B cell (primary cell): Measurements from ENCODE around the gene NOTCH1. TPM values are rescaled to one million over a fixed set of nuclear protein-coding genes. Genes with fewer than 3 reads are reported as not detected.

Experiments used
- ATAC-seq: fragments of 200-7000 bp; cut with Tn5 transposase; one replicate; pipeline ENCODE4 v1.10.0; 2021; ENCODE audit warnings: low read depth, mild to moderate bottlenecking, moderate number of reproducible peaks, moderate library complexity
- CTCF ChIA-PET: fragments of 350-600 bp; sonication (Branson Sonifier 250); formaldehyde crosslinking; loops from one replicate; lab custom pipeline; 2021; ENCODE audit warnings: antibody characterized with exemption, inconsistent platforms; lab: Charles Lee
- POLR2A ChIA-PET: fragments of 350-600 bp; sonication (Branson Sonifier 250); formaldehyde crosslinking; loops from one replicate; lab custom pipeline; 2021; ENCODE audit warnings: antibody characterized with exemption; lab: Charles Lee
- DNase-seq: peaks from one replicate; pipeline ENCODE4 v3.0.0; 2013
- H2AFZ ChIP-seq: 2 replicates; pipeline ENCODE4 v1.6.1; 2012; ENCODE audit warnings: mild to moderate bottlenecking, low read depth, low read length; ENCODE audit not compliant: insufficient read depth, poor library complexity, severe bottlenecking
- H3K27ac ChIP-seq, 2 donors: 1 replicate in 1 of 2; 2 replicates in 1 of 2; pipeline ENCODE4 v1.5.1; 2012 to 2013; ENCODE audit warnings: low read length in 2 of 2, mild to moderate bottlenecking in 2 of 2, moderate library complexity in 1 of 2
- H3K27me3 ChIP-seq, 4 experiments: fragments of 200-600 bp in 1 of 4; sonication (generic) in 1 of 4; replicated peaks in 1 of 4; 1 replicate in 2 of 4; 2 replicates in 2 of 4; pipeline versions ENCODE4 v1.6.1 to v1.7.0; 2013 to 2016; ENCODE audit warnings: low read length in 3 of 4, mild to moderate bottlenecking in 2 of 4, mixed read lengths in 1 of 4, moderate library complexity in 1 of 4; ENCODE audit not compliant: insufficient read depth in 4 of 4, control insufficient read depth in 3 of 4; ENCODE audit errors: control extremely low read depth in 1 of 4
- H3K36me3 ChIP-seq, 2 experiments: replicated peaks in 1 of 2; 1 replicate in 1 of 2; 2 replicates in 1 of 2; pipeline versions ENCODE4 v1.6.1 to v1.7.1; 2013; ENCODE audit warnings: low read length in 1 of 2; ENCODE audit not compliant: insufficient read depth in 2 of 2, control insufficient read depth in 1 of 2; ENCODE audit errors: control extremely low read depth in 1 of 2, extremely low read depth in 1 of 2
- H3K4me1 ChIP-seq, 2 donors: fragments of 200-600 bp in 1 of 2; sonication (generic) in 1 of 2; 1 replicate in 1 of 2; 2 replicates in 1 of 2; pipeline versions ENCODE4 v1.5.1 to v1.6.1; 2013 to 2017; ENCODE audit warnings: low read length in 2 of 2; ENCODE audit not compliant: control insufficient read depth in 2 of 2, insufficient read depth in 2 of 2
- H3K4me2 ChIP-seq: replicated peaks from 2 replicates; pipeline ENCODE3; 2012; ENCODE audit warnings: mild to moderate bottlenecking, low read depth, low read length; ENCODE audit not compliant: poor library complexity, severe bottlenecking
- H3K4me3 ChIP-seq, 5 experiments: fragments of 200-600 bp in 1 of 5; sonication (generic) in 1 of 5; 1 replicate in 3 of 5; 2 replicates in 2 of 5; pipeline versions ENCODE4 v1.5.1 to v1.7.0; 2011 to 2016; ENCODE audit warnings: low read length in 4 of 5, mild to moderate bottlenecking in 4 of 5, low read depth in 2 of 5, control low read depth in 1 of 5, moderate library complexity in 1 of 5; ENCODE audit not compliant: insufficient read depth in 1 of 5; ENCODE audit errors: control extremely low read depth in 1 of 5, extremely low read depth in 1 of 5
- H3K79me2 ChIP-seq: fragments of 200-600 bp; sonication (generic); one replicate; pipeline ENCODE4 v1.6.0; 2016; ENCODE audit warnings: low read length; ENCODE audit not compliant: control insufficient read depth, insufficient read depth
- H3K9ac ChIP-seq: fragments of 200-600 bp; sonication (generic); 2 replicates; pipeline ENCODE4 v1.6.1; 2017; ENCODE audit warnings: mild to moderate bottlenecking, low read length, moderate library complexity
- H3K9me3 ChIP-seq, 3 donors: one replicate each; pipeline versions ENCODE4 v1.6.1 to v1.7.1; 2013; ENCODE audit warnings: low read length in 2 of 3; ENCODE audit not compliant: control insufficient read depth in 2 of 3, insufficient read depth in 1 of 3; ENCODE audit errors: control extremely low read depth in 1 of 3
- H4K20me1 ChIP-seq: 2 replicates; pipeline ENCODE4 v1.6.0; 2012; ENCODE audit warnings: mild to moderate bottlenecking, low read length; ENCODE audit not compliant: insufficient read depth, control insufficient read depth, poor library complexity, severe bottlenecking
- H3K27ac Mint-ChIP-seq: one replicate; pipeline ENCODE4 v1.8.0; 2021; ENCODE audit warnings: mixed read lengths
- H3K27me3 Mint-ChIP-seq: one replicate; pipeline ENCODE4 v1.8.0; 2021; ENCODE audit warnings: mixed read lengths
- H3K4me1 Mint-ChIP-seq: one replicate; pipeline ENCODE4 v1.8.0; 2021; ENCODE audit warnings: mixed read lengths
- H3K4me3 Mint-ChIP-seq: one replicate; pipeline ENCODE4 v1.8.0; 2021; ENCODE audit warnings: mixed read lengths
- H3K9me3 Mint-ChIP-seq: one replicate; pipeline ENCODE4 v1.8.0; 2022; ENCODE audit warnings: mixed read lengths; ENCODE audit not compliant: insufficient read depth
- CTCF ChIP-seq: fragments of 200-600 bp; IDR thresholded peaks from one replicate; pipeline ENCODE4 v1.8.0; 2022; ENCODE audit warnings: antibody characterized with exemption, mild to moderate bottlenecking
- EZH2 ChIP-seq: IDR thresholded peaks from 2 replicates; pipeline ENCODE4 v1.6.1; 2012; ENCODE audit warnings: borderline replicate concordance, low read depth, mild to moderate bottlenecking, moderate library complexity, low read length; ENCODE audit not compliant: insufficient read depth, poor library complexity, severe bottlenecking
- WGBS: methylation state at CpG from one replicate; pipeline ENCODE4 v1.1.5; 2013; ENCODE audit warnings: missing lambda C conversion rate; ENCODE audit not compliant: insufficient coverage; 5-methylcytosine and 5-hydroxymethylcytosine counted together
- intact Hi-C: fragments of 100-400 bp; cut with micrococcal nuclease; formaldehyde crosslinking; loops from one replicate; pipeline ENCODE4 v1.10.0; 2022
- polyA plus RNA-seq: library from polyadenylated mRNA; depleted of rRNA; stranded (reverse); fragments of >200 nt; gene quantifications from 2 replicates; pipeline ENCODE4 v1.2.3, GENCODE V29; 2012
- total RNA-seq, 2 donors: library from RNA; stranded (reverse); fragments of 120-200 nt in 1 of 2; gene quantifications; 1 replicate in 1 of 2; 2 replicates in 1 of 2; pipeline versions ENCODE4 v1.2.3 to v1.2.4, GENCODE V29; 2013 to 2022

The NOTCH1 gene
- total and polyA plus RNA-seq, 2 donors (not counting 1 experiment from before 2014, with no cell fraction given) = 16.6 to 38.5 TPM

- H3K4me1 ChIP-seq = peaks cover 74 to 80% of the 10 kb centered on the region in 2 donors
- H3K27ac Mint-ChIP-seq = no peak overlapping the region
- peaks cover 98% of the 10 kb centered on the region for H4K20me1 ChIP-seq
- H3K4me3 Mint-ChIP-seq = peak overlapping the region; percentile 14
- H3K27me3 ChIP-seq = no peaks in the 10 kb centered on the region
- H3K9me3 ChIP-seq = no peaks in the 10 kb centered on the region
- H3K27me3 Mint-ChIP-seq = no peaks in the 10 kb centered on the region
- ChIA-PET POLR2A (no interaction called here), CTCF (interaction anchor here (0.8 to 3.3 kb wide), 3 partner anchors 9 to 94 kb away, joined by 3 to 23 read pairs (median 10); no protein-coding TSS in a partner anchor)
- peaks cover 74% of the 10 kb centered on the region for H3K4me1 Mint-ChIP-seq
- intact Hi-C loops = no loop called here
- H3K4me2 ChIP-seq = peak overlapping the region; percentile 34
- no peak for DNase-seq
- peaks cover 68% of the 10 kb centered on the region for H3K79me2 ChIP-seq
- H3K36me3 ChIP-seq = peaks cover 0 to 18% of the 10 kb centered on the region in 2 experiments
- no peaks in the 10 kb centered on the region for H3K9me3 Mint-ChIP-seq
- TF ChIP-seq EZH2 (no peak), CTCF (no peak)
- no peak overlapping the region for H2AFZ ChIP-seq
- no peak overlapping the region for H3K9ac ChIP-seq
- no peak overlapping the region for H3K27ac ChIP-seq
- no peak overlapping the region for H3K4me3 ChIP-seq
- no peak for ATAC-seq
- 100% methylated on average over 7 of the region's 7 CpGs for WGBS
Observed at GRCh38 chr9:136537411-136537810, 8.4 kb downstream of the NOTCH1 start.

DNA sequence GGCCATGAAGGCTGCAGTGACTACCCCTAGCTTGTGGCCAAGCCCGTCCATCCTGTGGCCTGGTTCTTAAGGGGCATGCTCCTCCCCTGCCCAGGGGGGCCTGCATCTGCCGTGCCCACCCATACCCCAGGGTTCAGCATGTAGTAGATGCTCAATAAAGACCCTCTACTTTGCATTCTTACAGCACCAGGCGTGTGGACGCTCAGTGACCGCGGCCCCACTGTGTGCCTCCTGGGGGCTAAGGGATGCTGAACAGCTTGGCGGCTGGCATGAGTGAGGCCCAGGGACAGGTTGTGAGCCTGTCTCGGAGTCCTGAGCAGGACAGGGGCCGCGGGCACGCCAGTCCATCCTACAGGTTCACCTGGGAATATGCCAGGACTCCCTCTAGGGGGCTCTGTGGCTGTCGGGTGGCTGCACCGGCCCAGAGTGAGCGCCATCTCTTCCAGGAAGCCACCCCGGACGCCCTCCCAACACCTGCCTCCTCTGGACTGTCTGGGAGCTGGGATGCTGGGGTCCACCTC, 9.1 kb downstream of the NOTCH1 start:
- no peak for ATAC-seq
- Histone ChIP-seq H3K36me3 (peaks cover 0 to 12% of the 10 kb centered on the region in 2 experiments), H4K20me1 (peaks cover 99% of the 10 kb centered on the region), H3K4me1 (peaks cover 81 to 86% of the 10 kb centered on the region in 2 donors), H3K9ac (no peak overlapping the region), H3K9me3 (no peaks in the 10 kb centered on the region), H3K4me2 (peak overlapping the region; percentile 34), H3K27me3 (no peaks in the 10 kb centered on the region), H3K27ac (no peak overlapping the region), H3K4me3 (no peak overlapping the region), H2AFZ (no peak overlapping the region), H3K79me2 (peaks cover 74% of the 10 kb centered on the region)
- 94% methylated on average over 13 of the region's 16 CpGs for WGBS
- peaks cover 77% of the 10 kb centered on the region for H3K4me1 Mint-ChIP-seq
- ChIA-PET CTCF (interaction anchor here (0.5 to 3.1 kb wide), 3 partner anchors 51 to 724 kb away, joined by 5 to 10 read pairs (median 5); no protein-coding TSS in a partner anchor), POLR2A (no interaction called here)
- no peaks in the 10 kb centered on the region for H3K27me3 Mint-ChIP-seq
- intact Hi-C loops = no loop called here
- H3K27ac Mint-ChIP-seq = no peak overlapping the region
- H3K9me3 Mint-ChIP-seq = no peaks in the 10 kb centered on the region
- TF ChIP-seq EZH2 (no peak), CTCF (no peak)
- peak overlapping the region; percentile 14 for H3K4me3 Mint-ChIP-seq
- DNase-seq = no peak
